CD1c-positive myeloid dendritic cell (primary cell): Measurements from ENCODE around the gene GSTP1.
"Not testable (repeated sequence)": the region's sequence is repeated elsewhere in the genome, so short reads cannot be mapped to it uniquely, and the experiment has no call there.

ENCODE experiments used
- DNase-seq: peaks from one replicate; pipeline ENCODE4 v3.0.0-alpha.2; 2016; ENCODE audit errors: extremely low spot score

The GSTP1 gene

DNA sequence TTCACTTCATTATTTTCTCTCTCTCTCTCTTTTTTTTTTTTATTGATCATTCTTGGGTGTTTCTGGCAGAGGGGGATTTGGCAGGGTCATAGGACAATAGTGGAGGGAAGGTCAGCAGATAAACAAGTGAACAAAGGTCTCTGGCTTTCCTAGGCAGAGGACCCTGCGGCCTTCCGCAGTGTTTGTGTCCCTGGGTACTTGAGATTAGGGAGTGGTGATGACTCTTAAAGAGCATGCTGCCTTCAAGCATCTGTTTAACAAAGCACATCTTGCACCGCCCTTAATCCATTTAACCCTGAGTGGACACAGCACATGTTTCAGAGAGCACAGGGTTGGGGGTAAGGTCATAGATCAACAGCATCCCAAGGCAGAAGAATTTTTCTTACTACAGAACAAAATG is 13.8 kb downstream of the GSTP1 start:
- DNase-seq: not testable (repeated sequence)

DNA sequence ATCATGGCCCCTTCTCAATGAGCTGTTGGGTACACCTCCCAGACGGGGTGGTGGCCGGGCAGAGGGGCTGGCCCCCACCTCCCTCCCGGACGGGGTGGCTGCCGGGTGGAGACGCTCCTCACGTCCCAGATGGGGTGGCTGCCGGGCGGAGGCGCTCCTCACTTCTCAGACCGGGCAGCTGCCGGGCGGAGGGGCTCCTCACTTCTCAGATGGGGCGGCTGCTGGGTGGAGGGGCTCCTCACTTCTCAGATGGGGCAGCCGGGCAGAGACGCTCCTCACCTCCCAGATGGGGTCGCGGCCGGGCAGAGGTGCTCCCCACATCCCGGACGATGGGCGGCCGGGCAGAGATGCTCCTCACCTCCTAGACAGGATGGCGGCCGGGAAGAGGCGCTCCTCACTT is 14.4 kb downstream of the GSTP1 start:
- not testable (repeated sequence) for DNase-seq

DNA sequence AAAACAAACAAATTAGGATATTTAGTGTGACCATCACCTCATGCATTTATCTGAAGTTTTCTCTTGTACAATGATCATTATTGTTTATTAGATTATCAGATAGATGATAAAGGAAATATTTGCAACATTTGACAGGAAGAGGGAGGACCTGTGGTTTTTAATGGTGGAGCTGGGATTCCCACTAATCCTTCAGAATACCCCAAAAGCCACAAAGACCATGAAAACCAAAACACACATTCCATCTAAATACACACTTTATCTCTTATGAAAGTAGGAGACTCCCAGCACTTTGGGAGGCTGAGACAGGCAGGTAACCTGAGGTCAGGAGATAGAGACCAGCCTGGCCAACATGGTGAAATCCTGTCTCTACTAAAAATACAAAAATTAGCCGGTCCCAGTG is 15.5 kb downstream of the GSTP1 start:
- DNase-seq: no peak

DNA sequence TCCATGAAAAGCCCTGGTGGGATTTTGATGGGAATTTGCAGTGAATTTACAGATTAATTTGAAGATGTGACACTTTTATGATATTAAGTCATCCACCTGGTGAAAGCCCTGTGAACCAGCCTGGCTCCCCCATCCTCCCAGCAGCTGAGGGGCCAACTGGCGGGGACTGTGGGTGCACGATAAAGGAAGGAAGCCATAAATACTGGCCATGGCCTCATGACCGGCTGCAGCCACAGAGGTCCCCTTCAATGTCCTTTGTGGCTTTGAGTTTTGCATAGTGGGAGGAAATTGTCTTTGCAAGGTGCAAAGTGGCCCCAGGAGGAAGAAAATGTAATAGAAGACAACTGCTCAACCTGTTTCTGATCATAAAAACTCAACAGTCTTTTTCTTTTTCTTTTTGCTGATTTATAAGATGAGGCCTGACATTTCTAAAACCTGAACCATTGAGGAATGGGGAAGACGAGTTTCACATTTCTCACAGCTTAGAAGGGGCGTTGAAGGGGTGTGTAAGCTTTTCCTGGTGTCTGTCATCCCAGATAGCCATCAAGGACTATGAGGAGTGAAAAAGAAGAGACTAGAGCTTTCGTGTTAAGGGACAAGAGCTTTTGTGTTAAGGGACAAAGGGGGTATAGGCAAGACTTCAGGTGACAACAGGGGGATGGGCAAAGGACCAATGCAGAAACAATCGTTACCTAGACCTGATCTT is 16.9 kb downstream of the GSTP1 start:
- no peak for DNase-seq

DNA sequence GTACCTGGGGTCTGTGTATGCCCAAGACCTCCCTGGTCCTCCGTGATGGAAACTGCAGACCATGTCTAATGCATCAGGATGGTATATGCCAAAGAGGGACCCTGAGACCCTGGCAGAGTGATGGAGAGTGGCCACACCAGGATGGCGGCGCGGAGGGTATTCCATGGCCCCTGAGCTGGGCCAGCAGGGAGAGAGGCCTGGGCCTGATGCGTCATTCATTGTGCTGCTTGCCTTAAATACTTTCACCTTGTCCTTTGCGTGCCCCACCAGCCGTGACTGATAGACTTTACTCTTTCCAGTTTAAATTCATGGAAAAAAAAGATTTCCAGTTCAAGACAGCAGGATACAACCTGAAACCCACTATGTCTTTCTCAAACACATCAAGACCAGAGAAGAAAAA is 17.5 kb downstream of the GSTP1 start:
- no peak for DNase-seq

DNA sequence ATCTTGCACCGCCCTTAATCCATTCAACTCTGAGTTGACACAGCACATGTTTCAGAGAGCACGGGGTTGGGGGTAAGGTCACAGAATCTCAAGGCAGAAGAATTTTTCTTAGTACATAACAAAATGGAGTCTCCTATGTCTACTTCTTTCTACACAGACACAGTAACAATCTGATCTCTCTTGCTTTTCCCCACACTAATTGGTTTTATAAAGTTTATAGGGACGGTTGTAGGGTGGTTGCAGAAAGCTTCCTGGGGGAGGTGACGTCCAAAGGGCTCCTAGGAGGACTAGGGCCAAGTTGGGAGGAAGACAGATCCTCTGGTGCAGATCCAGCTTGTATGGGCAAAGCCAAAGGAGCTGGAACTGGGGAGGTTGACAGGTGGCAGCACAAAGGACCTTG is 20.5 kb downstream of the GSTP1 start:
- not testable (repeated sequence) for DNase-seq

DNA sequence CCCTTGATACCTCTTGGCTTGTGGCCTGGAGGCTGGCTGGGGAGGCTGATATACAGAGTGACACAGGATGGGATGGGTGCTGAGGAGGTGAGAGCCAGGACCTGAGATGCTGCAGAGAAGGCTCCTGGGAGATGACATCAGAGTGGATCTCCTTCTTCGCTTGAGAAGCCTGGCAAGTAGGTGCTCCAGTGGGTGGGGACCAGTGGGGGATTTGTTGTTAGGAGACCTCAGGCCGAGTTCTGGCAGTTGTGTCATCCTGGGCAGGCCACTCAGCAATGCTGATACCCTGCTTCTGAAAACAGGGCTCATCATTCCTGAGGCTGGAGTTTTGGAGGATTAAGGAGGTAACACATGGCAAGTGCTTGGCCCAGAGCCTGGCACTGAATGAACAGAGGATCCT is 21.2 kb downstream of the GSTP1 start:
- DNase-seq: no peak

DNA sequence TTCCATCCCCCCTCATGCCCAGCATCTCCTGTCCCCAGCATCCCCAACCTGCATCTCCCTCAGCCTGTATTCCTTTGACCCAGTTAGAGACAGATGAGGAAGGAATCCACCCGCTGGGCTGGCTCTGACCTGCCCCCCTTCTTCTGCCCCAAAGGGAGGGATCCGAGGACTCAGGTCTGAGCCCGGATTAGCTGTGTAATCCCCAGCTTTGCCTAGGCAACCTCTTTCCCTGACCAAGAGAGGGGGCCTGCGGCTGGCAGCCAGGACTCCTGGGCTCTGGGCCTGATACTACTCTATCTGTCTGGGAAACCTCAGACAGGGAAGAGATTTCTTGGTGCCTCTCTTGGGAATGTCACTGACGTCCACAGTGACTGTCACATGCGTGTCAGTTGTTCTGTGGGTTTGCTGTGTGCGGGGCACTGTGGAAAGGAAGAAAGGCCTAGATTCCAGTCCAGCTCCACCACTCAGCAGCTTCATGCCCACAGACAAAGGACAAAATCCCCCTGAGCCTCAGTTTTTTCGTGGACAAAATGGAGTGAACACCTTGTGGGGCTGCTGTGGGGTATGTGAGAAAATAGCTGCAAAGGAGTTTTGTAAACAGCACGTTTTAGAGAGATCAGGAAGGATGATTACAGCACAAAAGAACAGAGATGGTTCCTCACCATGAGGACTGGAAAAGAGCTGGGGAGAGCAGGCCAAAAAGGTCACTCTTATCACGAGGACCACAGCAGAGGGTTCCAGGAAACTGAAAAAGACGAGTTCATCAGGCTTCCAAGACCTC is 21.8 kb downstream of the GSTP1 start:
- no peak for DNase-seq

DNA sequence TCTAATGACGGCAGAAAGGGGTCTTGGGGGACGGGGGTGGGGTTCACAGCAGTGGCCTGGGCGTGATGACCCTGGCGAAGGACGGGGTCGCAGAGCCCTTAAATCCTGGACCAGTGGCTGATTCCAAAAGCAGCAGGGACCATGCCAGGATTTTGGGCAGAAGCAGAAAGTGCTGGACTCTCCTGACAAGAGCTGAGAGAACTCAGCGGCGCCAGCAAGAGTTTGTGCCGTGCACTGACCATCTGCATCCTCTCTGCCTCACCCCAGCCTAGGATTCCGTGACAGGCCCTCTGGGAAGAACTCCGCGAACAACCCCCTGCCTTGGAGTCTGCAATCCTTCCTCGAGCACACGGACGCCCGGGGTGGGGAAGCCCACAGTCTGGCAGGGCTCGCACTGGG is 22.5 kb downstream of the GSTP1 start:
- no peak for DNase-seq

DNA sequence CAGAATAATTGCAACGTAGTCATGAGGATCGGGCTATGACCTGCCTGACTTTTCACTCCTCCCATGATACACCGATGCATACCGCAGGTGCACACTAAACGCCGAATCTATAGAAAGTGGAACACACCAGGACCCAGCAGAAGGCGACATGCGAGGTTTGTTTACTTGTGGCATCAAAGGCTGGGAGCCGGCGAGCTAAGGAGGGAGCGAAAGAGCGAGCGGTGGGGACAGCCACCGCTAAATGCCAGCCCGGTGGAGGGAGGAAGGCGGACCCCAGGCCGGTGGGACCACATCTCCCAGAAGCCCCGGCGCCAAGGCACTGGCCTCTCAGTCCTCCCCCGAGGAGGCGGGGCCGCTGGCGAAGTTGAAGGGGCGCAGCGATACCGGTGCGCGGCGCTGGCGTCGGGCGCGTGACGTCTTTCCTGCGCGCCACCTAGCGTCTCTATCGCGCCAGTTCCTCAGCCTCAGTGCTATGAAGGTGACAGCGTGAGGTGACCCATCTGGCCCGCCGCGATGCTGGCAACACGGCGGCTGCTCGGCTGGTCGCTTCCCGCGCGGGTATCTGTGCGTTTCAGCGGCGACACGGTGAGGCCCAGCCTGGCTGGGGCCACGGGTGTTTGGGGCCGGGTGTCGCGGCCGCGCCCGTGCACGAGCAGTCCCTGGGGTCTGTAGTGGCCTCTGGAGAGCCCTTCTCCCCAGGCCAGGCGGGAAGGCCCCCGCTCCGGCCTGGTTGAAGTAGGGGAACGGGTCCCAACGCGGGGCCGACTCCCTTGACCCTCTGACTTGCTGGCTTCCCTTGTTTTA is 23.1 kb downstream of the GSTP1 start, which contains the start of gene NDUFV1:
NDUFV1 (plus strand) TSS at position 445 of the 804 bp plus-strand sequence; CDS start at position 514, 69 bp downstream.
- DNase-seq: peak; percentile 97

DNA sequence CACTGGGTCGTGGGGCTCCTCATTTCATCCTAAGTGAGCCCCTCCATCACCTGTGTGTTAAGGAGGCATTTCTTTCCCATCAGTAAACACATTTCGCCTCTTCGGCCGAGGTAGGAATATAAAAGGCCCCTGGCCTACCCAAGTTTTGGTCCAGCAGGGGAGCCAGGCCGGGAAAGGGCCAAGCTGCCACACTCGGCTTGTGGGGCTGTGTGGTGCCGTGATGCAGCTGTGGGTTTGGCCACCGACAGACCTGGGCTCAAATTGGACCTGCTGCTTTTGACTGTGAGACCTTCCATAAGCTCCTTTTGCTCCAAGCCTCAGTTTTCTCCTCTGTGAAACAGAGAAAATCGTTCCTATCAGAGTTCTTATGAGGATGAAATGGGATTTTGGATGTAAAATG is 23.9 kb downstream of the GSTP1 start:
- DNase-seq: no peak

DNA sequence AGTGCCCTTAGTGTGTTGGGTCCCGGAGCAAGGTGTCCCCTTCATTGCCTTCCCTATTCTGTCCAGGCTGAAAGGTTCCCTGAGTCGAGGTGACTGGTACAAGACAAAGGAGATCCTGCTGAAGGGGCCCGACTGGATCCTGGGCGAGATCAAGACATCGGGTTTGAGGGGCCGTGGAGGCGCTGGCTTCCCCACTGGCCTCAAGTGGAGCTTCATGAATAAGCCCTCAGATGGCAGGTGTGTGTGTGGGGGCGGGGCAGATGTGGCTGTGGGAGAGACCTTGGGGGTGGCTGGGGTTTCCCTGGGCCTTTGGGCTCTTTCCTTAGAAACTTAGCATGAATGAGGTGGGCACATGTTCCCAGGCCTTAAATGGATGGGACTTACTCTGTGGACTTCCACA is 24.9 kb downstream of the GSTP1 start:
- no peak for DNase-seq

DNA sequence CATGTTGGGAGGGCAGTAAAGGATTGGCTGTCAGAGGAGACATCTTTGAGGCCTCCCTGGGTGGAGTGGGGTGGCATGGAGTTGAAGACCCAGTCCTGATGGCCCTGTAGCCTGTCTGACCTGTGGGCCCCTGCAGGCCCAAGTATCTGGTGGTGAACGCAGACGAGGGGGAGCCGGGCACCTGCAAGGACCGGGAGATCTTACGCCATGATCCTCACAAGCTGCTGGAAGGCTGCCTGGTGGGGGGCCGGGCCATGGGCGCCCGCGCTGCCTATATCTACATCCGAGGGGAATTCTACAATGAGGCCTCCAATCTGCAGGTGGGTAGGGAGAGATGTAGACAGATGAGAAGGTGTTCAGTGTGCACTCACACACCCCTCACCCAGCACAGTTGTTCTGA is 25.7 kb downstream of the GSTP1 start:
- DNase-seq: no peak

DNA sequence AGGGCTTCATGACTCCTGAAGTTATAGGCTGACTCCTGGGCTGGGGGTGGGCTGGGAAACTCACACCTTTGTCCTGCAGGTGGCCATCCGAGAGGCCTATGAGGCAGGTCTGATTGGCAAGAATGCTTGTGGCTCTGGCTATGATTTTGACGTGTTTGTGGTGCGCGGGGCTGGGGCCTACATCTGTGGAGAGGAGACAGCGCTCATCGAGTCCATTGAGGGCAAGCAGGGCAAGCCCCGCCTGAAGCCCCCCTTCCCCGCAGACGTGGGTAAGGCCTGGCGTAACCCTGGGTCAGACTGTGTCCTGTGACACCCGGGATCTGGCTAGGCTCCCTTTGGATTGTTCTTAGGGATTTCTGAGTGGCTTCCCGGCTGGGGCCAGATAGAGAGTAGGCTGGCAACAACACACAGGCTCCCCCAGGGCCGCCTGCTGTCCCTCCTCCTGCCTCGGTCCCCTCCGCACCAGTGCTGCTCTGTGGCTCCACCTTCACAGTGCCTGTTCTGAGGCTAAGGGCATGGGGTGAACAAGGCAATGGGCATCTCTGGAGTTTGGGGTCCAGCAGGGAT is 26.8 kb downstream of the GSTP1 start:
- no peak for DNase-seq

DNA sequence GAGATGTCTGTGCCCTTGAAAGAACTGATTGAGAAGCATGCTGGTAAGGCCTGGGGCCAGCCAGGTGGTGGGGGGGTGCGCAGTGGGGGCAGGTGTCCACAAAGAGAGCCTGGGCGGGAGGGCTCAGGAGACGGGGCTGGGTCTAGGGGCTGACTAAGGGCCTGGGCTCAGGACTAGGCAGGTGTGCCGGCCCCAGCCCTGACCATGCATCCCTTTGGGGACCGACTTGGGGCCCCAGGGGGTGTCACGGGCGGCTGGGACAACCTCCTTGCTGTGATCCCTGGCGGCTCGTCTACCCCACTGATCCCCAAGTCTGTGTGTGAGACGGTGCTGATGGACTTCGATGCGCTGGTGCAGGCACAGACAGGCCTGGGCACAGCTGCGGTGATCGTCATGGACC is 27.6 kb downstream of the GSTP1 start:
- DNase-seq: no peak

DNA sequence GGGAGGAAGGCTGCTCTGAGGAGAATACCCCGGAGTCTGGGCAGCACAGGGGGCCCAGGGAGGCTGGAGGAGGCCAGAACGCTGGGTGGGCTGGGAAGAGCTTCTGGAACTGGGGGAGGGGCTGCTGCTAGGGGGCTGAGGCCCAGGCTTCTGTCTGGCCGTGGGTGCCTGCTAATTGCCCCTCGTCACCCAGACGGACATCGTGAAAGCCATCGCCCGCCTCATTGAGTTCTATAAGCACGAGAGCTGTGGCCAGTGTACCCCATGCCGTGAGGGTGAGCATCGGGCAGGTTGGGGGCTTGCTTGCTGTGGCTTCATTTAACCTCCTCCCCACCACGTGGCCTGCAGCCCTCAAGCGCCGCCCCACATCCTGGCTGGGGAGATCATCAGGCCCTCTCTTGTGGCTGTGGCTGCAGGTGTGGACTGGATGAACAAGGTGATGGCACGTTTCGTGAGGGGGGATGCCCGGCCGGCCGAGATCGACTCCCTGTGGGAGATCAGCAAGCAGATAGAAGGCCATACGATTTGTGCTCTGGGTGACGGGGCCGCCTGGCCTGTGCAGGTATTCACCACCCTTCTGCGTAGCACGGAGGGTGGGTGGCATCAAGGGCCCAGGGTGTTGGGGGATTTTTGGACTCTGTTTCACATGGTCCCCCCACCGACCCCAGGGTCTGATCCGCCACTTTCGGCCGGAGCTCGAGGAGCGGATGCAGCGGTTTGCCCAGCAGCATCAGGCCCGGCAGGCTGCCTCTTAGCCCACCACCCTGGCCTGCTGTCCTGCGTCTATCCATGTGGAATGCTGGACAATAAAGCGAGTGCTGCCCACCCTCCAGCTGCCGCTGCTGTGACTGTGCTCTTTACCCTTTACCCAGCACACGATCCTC is 28.3 kb downstream of the GSTP1 start:
- DNase-seq: no peak

DNA sequence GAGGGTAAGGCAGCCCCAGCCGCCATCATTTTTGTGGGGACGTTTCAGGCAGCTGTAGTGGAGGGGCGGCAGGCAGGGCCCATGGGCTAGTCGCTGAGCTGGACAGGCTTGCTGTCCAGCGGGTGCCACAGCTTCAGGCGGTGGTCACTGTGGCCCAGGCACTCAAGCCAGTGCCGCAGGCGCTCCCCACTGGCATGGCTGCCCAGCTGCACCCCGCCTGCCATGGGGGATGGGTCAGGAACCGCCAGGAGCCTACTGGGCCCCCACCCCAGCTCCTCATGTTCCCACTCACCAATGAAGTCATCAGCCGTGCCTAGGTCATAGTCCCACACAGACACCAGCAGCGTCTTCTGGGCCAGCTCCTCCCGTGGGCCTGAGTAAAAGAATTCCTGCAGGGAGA is 29.1 kb downstream of the GSTP1 start:
- DNase-seq: no peak

DNA sequence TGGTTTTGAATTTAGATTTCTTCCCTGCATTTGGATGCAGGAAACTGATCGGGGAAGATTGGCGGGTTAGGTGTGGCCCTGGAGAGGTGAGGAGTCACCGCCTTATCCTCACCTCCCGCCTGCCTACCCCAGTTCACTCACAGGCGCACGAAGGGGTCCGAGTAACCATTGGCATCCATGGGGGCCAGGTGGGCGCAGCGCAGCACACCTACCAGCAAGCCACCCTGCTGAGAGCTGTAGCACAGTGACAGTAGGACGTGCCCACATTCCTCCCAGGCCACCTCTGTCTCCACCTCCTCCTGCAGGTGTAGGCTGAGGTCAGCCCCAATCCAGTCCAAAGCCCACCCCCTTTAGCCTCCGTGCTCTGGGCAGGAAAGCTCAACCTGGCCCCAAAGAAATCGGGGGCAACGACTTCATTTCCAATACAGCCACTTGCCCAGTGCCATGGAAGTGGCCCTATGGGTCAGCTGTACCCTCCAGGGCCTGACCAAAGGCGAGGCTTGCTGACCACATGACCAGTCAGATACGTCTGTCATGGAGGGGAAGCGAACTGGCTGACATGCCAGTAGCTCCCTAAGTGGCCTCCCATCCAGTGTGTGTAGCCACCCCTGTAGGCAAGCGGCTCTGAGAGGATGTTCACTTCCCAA is 29.8 kb downstream of the GSTP1 start:
- no peak for DNase-seq

DNA sequence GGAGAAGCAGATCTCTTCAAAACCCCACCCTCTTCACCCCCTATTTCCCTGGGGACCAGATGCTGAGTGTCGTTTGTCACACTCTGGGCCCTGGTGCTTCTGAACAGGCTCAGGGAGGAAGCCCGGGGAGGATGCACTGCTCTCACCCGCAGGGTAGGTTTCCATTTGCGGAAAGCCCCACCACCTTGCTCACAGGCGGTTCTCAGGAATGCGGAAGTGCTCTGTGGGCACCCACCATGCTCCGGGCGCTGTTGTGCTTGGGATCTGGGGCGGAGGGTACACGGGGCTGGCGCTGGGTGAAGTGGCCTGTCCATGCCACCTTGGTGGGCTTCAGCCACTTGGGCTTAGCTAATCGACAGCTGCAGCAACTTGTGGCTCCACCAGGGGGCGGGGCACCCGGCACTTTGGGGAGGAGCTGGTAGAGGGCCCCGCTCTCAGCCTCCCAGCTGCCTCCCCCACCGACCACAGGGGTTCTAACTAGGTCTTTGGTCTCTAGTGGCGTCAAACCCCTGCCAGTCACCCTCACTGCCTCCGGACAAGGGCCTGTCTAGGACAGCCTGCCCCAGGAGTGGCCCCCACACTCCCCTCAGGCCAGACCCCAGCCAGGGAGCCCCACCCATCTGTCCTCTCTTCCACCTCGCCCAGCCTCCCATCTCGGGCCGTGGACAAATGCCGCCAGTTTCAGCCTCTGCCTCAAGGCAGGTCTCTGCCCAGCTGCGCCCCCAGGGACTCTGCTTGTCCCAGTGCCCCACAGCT is 30.5 kb downstream of the GSTP1 start:
- peak; percentile 93 for DNase-seq
